Loucy (cell line): Measurements from ENCODE around the gene ECEL1.

Experiments
- H2AFZ ChIP-seq: fragments of 200-600 bp; sonication (generic); 2 replicates; pipeline ENCODE4 v1.6.0; 2016; ENCODE audit warnings: antibody characterized with exemption, mild to moderate bottlenecking, low read length, moderate library complexity
- H3F3A ChIP-seq: fragments of 200-600 bp; 2 replicates; pipeline ENCODE4 v1.6.0; 2016; ENCODE audit warnings: antibody characterized with exemption, low read depth, mild to moderate bottlenecking
- H3K27me3 ChIP-seq: fragments of 200-600 bp; sonication (generic); 2 replicates; pipeline ENCODE4 v1.6.1; 2014; ENCODE audit warnings: low read length, mild to moderate bottlenecking; ENCODE audit not compliant: insufficient read depth, poor library complexity, severe bottlenecking
- H3K36me3 ChIP-seq: fragments of 200-600 bp; sonication (generic); 2 replicates; pipeline ENCODE4 v1.6.1; 2016; ENCODE audit warnings: low read length; ENCODE audit not compliant: insufficient read depth
- H3K4me1 ChIP-seq: fragments of 200-600 bp; sonication (generic); 2 replicates; pipeline ENCODE4 v1.5.1; 2014; ENCODE audit warnings: low read length, mild to moderate bottlenecking; ENCODE audit not compliant: insufficient read depth, poor library complexity, severe bottlenecking
- H3K4me2 ChIP-seq: fragments of 200-600 bp; sonication (generic); 2 replicates; pipeline ENCODE4 v1.6.0; 2014; ENCODE audit warnings: antibody characterized with exemption, low read length, low read depth, mild to moderate bottlenecking; ENCODE audit not compliant: poor library complexity, severe bottlenecking
- H3K4me3 ChIP-seq: fragments of 200-600 bp; sonication (generic); 2 replicates; pipeline ENCODE4 v1.5.1; 2014; ENCODE audit warnings: low read length, mild to moderate bottlenecking, mixed read lengths; ENCODE audit not compliant: poor library complexity, severe bottlenecking
- H3K79me2 ChIP-seq: fragments of 200-600 bp; sonication (generic); 2 replicates; pipeline ENCODE4 v1.6.1; 2014; ENCODE audit warnings: low read length; ENCODE audit not compliant: insufficient read depth
- H3K9ac ChIP-seq: fragments of 200-600 bp; sonication (generic); 2 replicates; pipeline ENCODE4 v1.6.0; 2014; ENCODE audit warnings: mild to moderate bottlenecking, low read depth, low read length, moderate library complexity; ENCODE audit not compliant: poor library complexity, severe bottlenecking
- H3K9me2 ChIP-seq: fragments of 200-600 bp; sonication (generic); replicated peaks from 2 replicates; pipeline ENCODE4 v1.6.1; 2016; ENCODE audit warnings: low read depth, low read length, mixed read lengths
- H3K9me3 ChIP-seq: fragments of 200-600 bp; sonication (generic); 2 replicates; pipeline ENCODE4 v1.6.1; 2014; ENCODE audit warnings: mild to moderate bottlenecking, antibody characterized with exemption, low read length, low read depth; ENCODE audit not compliant: insufficient read depth
- H4K20me1 ChIP-seq: fragments of 200-600 bp; sonication (generic); 2 replicates; pipeline ENCODE4 v1.6.0; 2014; ENCODE audit warnings: antibody characterized with exemption, low read length, mild to moderate bottlenecking; ENCODE audit not compliant: insufficient read depth, poor library complexity, severe bottlenecking
- CTCF ChIP-seq: fragments of 200-600 bp; sonication (generic); conservative IDR thresholded peaks from 2 replicates; pipeline ENCODE4 v1.5.1; 2014; ENCODE audit warnings: mild to moderate bottlenecking, antibody characterized with exemption, low read length
- EZH2phosphoT487 ChIP-seq: fragments of 200-600 bp; IDR thresholded peaks from 2 replicates; pipeline ENCODE4 v1.6.1; 2018; ENCODE audit warnings: antibody characterized with exemption, mild to moderate bottlenecking, moderate library complexity, borderline replicate concordance

Gene ECEL1

GRCh38 chr2:232496501-232497270, 9.1 kb upstream of the ECEL1 start:
- H2AFZ ChIP-seq: no peak overlapping the region
- no peak for TF ChIP-seq EZH2phosphoT487
- no peak for TF ChIP-seq CTCF
- H4K20me1 ChIP-seq: no peaks in the 10 kb centered on the region
- no peaks in the 10 kb centered on the region for H3K79me2 ChIP-seq
- H3K4me3 ChIP-seq: no peak overlapping the region
- H3K9me3 ChIP-seq: no peaks in the 10 kb centered on the region
- H3K27me3 ChIP-seq: no peaks in the 10 kb centered on the region
- no peak overlapping the region for H3K9ac ChIP-seq
- no peaks in the 10 kb centered on the region for H3F3A ChIP-seq
- H3K4me2 ChIP-seq: no peak overlapping the region
- H3K9me2 ChIP-seq: no peaks in the 10 kb centered on the region
- no peaks in the 10 kb centered on the region for H3K36me3 ChIP-seq
- H3K4me1 ChIP-seq: no peaks in the 10 kb centered on the region

GRCh38 chr2:232495292-232495691, 7.7 kb upstream of the ECEL1 start:
- Histone ChIP-seq H3K9ac (no peak overlapping the region), H3K4me2 (no peak overlapping the region), H3K27me3 (no peaks in the 10 kb centered on the region), H3K79me2 (no peaks in the 10 kb centered on the region), H3F3A (no peaks in the 10 kb centered on the region), H3K9me2 (no peaks in the 10 kb centered on the region), H3K4me3 (no peak overlapping the region), H3K4me1 (no peaks in the 10 kb centered on the region), H3K36me3 (no peaks in the 10 kb centered on the region), H3K9me3 (no peaks in the 10 kb centered on the region), H2AFZ (no peak overlapping the region), H4K20me1 (no peaks in the 10 kb centered on the region)
- no peak for TF ChIP-seq EZH2phosphoT487
- TF ChIP-seq CTCF: no peak

- Histone ChIP-seq H3K79me2 (no peaks in the 10 kb centered on the region), H3K4me3 (no peak overlapping the region), H3K9ac (no peak overlapping the region), H3K4me2 (no peak overlapping the region), H3K27me3 (no peaks in the 10 kb centered on the region), H2AFZ (no peak overlapping the region), H3F3A (no peaks in the 10 kb centered on the region), H3K36me3 (no peaks in the 10 kb centered on the region), H4K20me1 (no peaks in the 10 kb centered on the region), H3K9me2 (no peaks in the 10 kb centered on the region), H3K4me1 (no peaks in the 10 kb centered on the region), H3K9me3 (no peaks in the 10 kb centered on the region)
- TF ChIP-seq CTCF (no peak), EZH2phosphoT487 (no peak)
Measured at GRCh38 chr2:232494542-232494941, 6.9 kb upstream of the ECEL1 start.
